Measurements from ENCODE around the gene PIM3.

GRCh38 chr22:49968313-49968830, 7.8 kb downstream of the PIM3 start:
- TF ChIP-seq GATA2 (IDR thresholded peaks at IDR 0.05; ENCODE audit: low read depth, low read length) (no peak), GATA3 (IDR thresholded peaks at IDR 0.05; ENCODE audit: low read depth, low read length) (no peak)

All from SH-SY5Y (cell line).